ENCODE results near the gene KCNQ2. TPM values are rescaled to one million over a fixed set of nuclear protein-coding genes. Genes with fewer than 3 reads are reported as not detected.

Gene KCNQ2
- polyA plus RNA-seq, 5 donors: 7.9 to 25.2 (median 12.4) TPM

GRCh38 chr20:63472862-63473390 lies 471 bp upstream of the KCNQ2 start:
- no peak for DNase-seq

- DNase-seq: no peak
These were observed 806 bp downstream of the KCNQ2 start for GRCh38 chr20:63471717-63471980.

- no peak for DNase-seq
These were observed 1.3 kb downstream of the KCNQ2 start for GRCh38 chr20:63471002-63471716.

GRCh38 chr20:63470410-63470809 lies 2.0 kb downstream of the KCNQ2 start:
- DNase-seq: no peak

GRCh38 chr20:63469713-63470101 lies 2.7 kb downstream of the KCNQ2 start:
- no peak for DNase-seq

GRCh38 chr20:63469019-63469712 lies 3.3 kb downstream of the KCNQ2 start:
- DNase-seq: no peak

- DNase-seq: no peak
These were observed 4.0 kb downstream of the KCNQ2 start for GRCh38 chr20:63468421-63468820.

GRCh38 chr20:63467294-63468083 lies 5.0 kb downstream of the KCNQ2 start:
- no peak for DNase-seq

GRCh38 chr20:63466861-63467260 lies 5.6 kb downstream of the KCNQ2 start:
- no peak for DNase-seq

- DNase-seq: no peak
These were observed 6.1 kb downstream of the KCNQ2 start for GRCh38 chr20:63466250-63466825.

GRCh38 chr20:63465380-63466249 lies 6.8 kb downstream of the KCNQ2 start:
- no peak for DNase-seq

- no peak for DNase-seq
These were observed 8.2 kb downstream of the KCNQ2 start for GRCh38 chr20:63464289-63464635.

- DNase-seq: no peak
These were observed 8.8 kb downstream of the KCNQ2 start for GRCh38 chr20:63463400-63464288.

- DNase-seq: no peak
These were observed 10.2 kb downstream of the KCNQ2 start for GRCh38 chr20:63462244-63462643.

GRCh38 chr20:63461104-63461763 lies 11.2 kb downstream of the KCNQ2 start:
- DNase-seq: no peak

GRCh38 chr20:63459070-63459380 lies 13.4 kb downstream of the KCNQ2 start:
- DNase-seq: no peak

- no peak for DNase-seq
These were observed 14.0 kb downstream of the KCNQ2 start for GRCh38 chr20:63458170-63459069.

- DNase-seq: no peak
These were observed 14.7 kb downstream of the KCNQ2 start for GRCh38 chr20:63457737-63458136.

All from right lung (tissue), 5 donors.